Calu3 (cell line): ENCODE data around the gene FPGS. TPM values are rescaled to one million over a fixed set of nuclear protein-coding genes. Genes with fewer than 3 reads are reported as not detected.

Experiments
- BruUV-seq: library from RNA; stranded (reverse); fragments of 400-500 nt; replicated peaks from 2 replicates; lab custom pipeline; 2021; lab: Mats Ljungman, UMichigan
- CTCF ChIA-PET: fragments of 300-600 bp; sonication (Branson Sonifier 250); formaldehyde crosslinking; loops from one replicate; lab custom pipeline; 2022; ENCODE audit warnings: antibody characterized with exemption; lab: Charles Lee
- DNase-seq: peaks from one replicate; pipeline ENCODE4 v3.0.0; 2022
- H3K27ac Mint-ChIP-seq: one replicate; pipeline ENCODE4 v1.8.0; 2022; ENCODE audit warnings: mixed read lengths; ENCODE audit not compliant: unreplicated experiment
- H3K27me3 Mint-ChIP-seq: one replicate; pipeline ENCODE4 v1.8.0; 2022; ENCODE audit warnings: mixed read lengths; ENCODE audit not compliant: unreplicated experiment
- H3K36me3 Mint-ChIP-seq: one replicate; pipeline ENCODE4 v1.8.0; 2022; ENCODE audit warnings: mild to moderate bottlenecking, moderate library complexity, mixed read lengths; ENCODE audit not compliant: insufficient read depth, unreplicated experiment
- H3K4me1 Mint-ChIP-seq: one replicate; pipeline ENCODE4 v1.8.0; 2022; ENCODE audit warnings: mild to moderate bottlenecking, low read depth, mixed read lengths; ENCODE audit not compliant: unreplicated experiment
- H3K4me3 Mint-ChIP-seq: one replicate; pipeline ENCODE4 v1.8.0; 2022; ENCODE audit warnings: mild to moderate bottlenecking, low read depth, moderate library complexity, mixed read lengths; ENCODE audit not compliant: unreplicated experiment
- H3K9me3 Mint-ChIP-seq: one replicate; pipeline ENCODE4 v1.8.0; 2022; ENCODE audit warnings: low read depth, mixed read lengths; ENCODE audit not compliant: unreplicated experiment
- intact Hi-C: fragments of 100-400 bp; cut with micrococcal nuclease; formaldehyde crosslinking; loops from one replicate; pipeline ENCODE4 v1.10.0; 2022; ENCODE audit not compliant: unreplicated experiment
- total RNA-seq: library from RNA; stranded (reverse); gene quantifications from 2 replicates; pipeline ENCODE4 v1.2.3, GENCODE V29; 2022
- TF ChIP-seq, protein P1 (sequence below): fragments of 200-600 bp; IDR thresholded peaks from one replicate; pipeline ENCODE4 v1.8.0; 2022; ENCODE audit warnings: antibody characterized with exemption; ENCODE audit not compliant: unreplicated experiment

The FPGS gene
- total RNA-seq, 1 experiment from 2014 or later: 75.2 TPM

DNA sequence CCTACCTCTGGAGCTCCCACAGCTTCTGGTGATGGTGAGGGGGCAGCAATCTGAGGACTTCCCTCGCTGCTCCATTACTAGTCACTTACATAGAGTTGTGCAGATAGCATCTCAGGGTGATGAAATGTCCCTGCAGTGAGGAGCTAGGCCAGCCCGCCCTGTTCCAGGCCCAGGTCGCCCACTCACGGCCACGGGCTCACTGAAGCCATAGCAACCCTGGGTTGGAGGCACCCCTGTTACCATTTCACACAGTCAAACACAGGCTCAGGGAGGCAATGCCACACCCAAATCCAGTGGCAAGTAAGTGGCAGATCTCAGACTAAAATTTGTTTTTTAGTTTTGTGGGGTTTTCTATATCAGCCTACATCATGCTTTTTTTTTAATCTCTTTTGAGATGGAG, 43.8 kb upstream of the FPGS start:
- no peak for DNase-seq
- CTCF ChIA-PET: no interaction called here
- Mint-ChIP-seq H3K36me3 (no peaks in the 10 kb centered on the region), H3K4me3 (no peak overlapping the region), H3K4me1 (no peaks in the 10 kb centered on the region), H3K27ac (no peak overlapping the region), H3K9me3 (no peaks in the 10 kb centered on the region), H3K27me3 (peaks cover 34% of the 10 kb centered on the region)
- no TSS peak for BruUV-seq
- TF ChIP-seq, protein P1, sequence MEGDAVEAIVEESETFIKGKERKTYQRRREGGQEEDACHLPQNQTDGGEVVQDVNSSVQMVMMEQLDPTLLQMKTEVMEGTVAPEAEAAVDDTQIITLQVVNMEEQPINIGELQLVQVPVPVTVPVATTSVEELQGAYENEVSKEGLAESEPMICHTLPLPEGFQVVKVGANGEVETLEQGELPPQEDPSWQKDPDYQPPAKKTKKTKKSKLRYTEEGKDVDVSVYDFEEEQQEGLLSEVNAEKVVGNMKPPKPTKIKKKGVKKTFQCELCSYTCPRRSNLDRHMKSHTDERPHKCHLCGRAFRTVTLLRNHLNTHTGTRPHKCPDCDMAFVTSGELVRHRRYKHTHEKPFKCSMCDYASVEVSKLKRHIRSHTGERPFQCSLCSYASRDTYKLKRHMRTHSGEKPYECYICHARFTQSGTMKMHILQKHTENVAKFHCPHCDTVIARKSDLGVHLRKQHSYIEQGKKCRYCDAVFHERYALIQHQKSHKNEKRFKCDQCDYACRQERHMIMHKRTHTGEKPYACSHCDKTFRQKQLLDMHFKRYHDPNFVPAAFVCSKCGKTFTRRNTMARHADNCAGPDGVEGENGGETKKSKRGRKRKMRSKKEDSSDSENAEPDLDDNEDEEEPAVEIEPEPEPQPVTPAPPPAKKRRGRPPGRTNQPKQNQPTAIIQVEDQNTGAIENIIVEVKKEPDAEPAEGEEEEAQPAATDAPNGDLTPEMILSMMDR: no peak
- intact Hi-C loops: no loop called here

DNA sequence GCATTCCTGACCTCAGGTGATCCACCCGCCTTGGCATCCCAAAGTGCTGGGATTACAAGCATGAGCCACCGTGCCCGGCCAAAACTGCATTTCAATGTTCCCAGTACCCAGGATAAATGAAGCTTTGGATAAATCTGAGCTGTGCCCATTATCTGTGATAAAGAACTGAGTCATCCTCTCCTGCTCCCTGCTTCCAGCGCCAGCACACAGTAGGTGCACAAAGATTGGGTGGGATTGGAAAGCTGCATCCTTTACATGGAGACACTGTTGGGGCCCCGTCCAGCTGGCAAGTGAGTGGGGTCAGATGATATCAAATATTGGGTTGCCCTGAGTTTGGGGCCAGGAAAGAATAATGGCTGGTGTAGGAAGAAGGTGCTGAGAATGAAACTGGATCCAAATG, 41.6 kb upstream of the FPGS start:
- peaks cover 49% of the 10 kb centered on the region for H3K27me3 Mint-ChIP-seq
- no peaks in the 10 kb centered on the region for H3K9me3 Mint-ChIP-seq
- H3K36me3 Mint-ChIP-seq: no peaks in the 10 kb centered on the region
- BruUV-seq: no TSS peak
- intact Hi-C loops: no loop called here
- no peak overlapping the region for H3K4me3 Mint-ChIP-seq
- H3K4me1 Mint-ChIP-seq: no peaks in the 10 kb centered on the region
- no peak for DNase-seq
- no peak overlapping the region for H3K27ac Mint-ChIP-seq
- CTCF ChIA-PET: no interaction called here
- TF ChIP-seq, protein P1: no peak

DNA sequence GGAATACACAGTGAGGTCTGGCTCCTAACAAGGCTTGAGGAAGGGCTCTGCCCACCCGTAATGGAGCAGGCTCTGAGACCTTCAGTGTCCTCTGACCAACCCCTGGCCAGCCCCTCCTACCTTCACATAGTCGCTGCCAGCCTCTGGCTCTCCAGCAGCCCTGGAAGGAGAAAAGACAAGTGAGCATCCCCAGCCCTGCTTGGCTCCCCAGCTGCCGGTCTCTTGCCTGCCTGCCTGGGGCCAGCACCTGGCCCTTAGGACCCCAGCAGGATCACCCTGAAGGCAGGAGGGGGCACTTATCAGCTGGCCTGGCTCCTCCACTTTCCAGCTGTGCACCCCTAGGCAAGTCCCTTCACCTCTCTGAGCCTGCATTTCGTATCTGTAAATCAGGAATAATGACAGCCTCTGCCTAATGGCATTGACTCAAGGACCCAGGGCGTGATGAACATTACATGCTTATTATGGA, 41.2 kb upstream of the FPGS start:
- H3K27ac Mint-ChIP-seq: no peak overlapping the region
- TF ChIP-seq, protein P1: no peak
- no peaks in the 10 kb centered on the region for H3K9me3 Mint-ChIP-seq
- intact Hi-C loops: no loop called here
- no peaks in the 10 kb centered on the region for H3K4me1 Mint-ChIP-seq
- no peak overlapping the region for H3K4me3 Mint-ChIP-seq
- no peak for DNase-seq
- peaks cover 54% of the 10 kb centered on the region for H3K27me3 Mint-ChIP-seq
- no peaks in the 10 kb centered on the region for H3K36me3 Mint-ChIP-seq
- CTCF ChIA-PET: no interaction called here
- BruUV-seq: no TSS peak

DNA sequence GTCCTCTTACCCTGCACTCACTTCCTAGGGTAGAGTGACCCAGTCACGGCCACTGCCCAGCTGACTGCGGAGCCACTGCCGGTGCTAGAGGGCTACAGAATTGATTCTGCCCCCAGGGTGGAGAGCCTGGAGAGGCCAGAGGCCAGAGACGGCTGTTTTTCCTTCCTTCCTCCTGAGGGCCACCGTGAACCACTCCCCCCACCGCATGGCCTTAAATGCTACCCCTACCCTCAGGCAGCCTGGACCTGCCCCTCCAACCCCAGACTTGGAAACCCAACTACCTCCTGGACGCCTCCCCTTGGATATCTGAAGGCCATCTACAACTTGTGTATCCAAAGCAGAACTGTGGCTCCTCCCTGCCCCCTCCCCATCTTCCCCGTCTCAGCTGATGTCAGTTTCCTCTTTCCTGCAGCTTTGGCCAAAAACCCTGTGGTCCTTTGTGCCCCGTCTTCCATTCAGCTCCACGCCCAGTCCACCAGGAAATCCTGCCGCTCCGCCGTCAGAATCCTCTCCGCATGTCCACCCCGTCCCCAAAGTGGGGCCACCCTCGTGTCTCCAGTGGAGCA, 40.5 kb upstream of the FPGS start:
- H3K4me3 Mint-ChIP-seq: no peak overlapping the region
- no peak overlapping the region for H3K27ac Mint-ChIP-seq

More for the DNA sequence above, 40.5 kb upstream of the FPGS start:
- intact Hi-C loops: no loop called here
- no TSS peak for BruUV-seq
- Mint-ChIP-seq H3K27me3 (peaks cover 60% of the 10 kb centered on the region), H3K4me1 (no peaks in the 10 kb centered on the region), H3K9me3 (no peaks in the 10 kb centered on the region), H3K36me3 (peaks cover 2% of the 10 kb centered on the region)
- TF ChIP-seq, protein P1: no peak
- CTCF ChIA-PET: no interaction called here
- DNase-seq: no peak
